Astrocyte (in vitro differentiated cells and primary cell): ENCODE measurements around the gene CXorf66.

Source experiments
- EZH2 ChIP-seq: IDR thresholded peaks from 2 replicates; pipeline ENCODE4 v1.6.1; 2012; ENCODE audit warnings: mild to moderate bottlenecking, low read length, inconsistent platforms; ENCODE audit not compliant: insufficient read depth
- TF ChIP-seq, protein P1 (sequence below): IDR thresholded peaks from 2 replicates; pipeline ENCODE4 v1.5.1; 2011; ENCODE audit warnings: low read depth, mild to moderate bottlenecking, inconsistent platforms, low read length, moderate library complexity; ENCODE audit not compliant: insufficient read depth

GRCh38 chrX:139931646-139932072, 33.7 kb downstream of the CXorf66 start:
- TF ChIP-seq, protein P1, sequence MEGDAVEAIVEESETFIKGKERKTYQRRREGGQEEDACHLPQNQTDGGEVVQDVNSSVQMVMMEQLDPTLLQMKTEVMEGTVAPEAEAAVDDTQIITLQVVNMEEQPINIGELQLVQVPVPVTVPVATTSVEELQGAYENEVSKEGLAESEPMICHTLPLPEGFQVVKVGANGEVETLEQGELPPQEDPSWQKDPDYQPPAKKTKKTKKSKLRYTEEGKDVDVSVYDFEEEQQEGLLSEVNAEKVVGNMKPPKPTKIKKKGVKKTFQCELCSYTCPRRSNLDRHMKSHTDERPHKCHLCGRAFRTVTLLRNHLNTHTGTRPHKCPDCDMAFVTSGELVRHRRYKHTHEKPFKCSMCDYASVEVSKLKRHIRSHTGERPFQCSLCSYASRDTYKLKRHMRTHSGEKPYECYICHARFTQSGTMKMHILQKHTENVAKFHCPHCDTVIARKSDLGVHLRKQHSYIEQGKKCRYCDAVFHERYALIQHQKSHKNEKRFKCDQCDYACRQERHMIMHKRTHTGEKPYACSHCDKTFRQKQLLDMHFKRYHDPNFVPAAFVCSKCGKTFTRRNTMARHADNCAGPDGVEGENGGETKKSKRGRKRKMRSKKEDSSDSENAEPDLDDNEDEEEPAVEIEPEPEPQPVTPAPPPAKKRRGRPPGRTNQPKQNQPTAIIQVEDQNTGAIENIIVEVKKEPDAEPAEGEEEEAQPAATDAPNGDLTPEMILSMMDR, result no peak
- no peak for TF ChIP-seq EZH2
